Fibroblast of skin of back (primary cell): ENCODE results near the gene CPNE6.

Experiments
- DNase-seq: peaks from one replicate; pipeline ENCODE4 v3.0.0-alpha.2; 2013

Gene CPNE6

DNA sequence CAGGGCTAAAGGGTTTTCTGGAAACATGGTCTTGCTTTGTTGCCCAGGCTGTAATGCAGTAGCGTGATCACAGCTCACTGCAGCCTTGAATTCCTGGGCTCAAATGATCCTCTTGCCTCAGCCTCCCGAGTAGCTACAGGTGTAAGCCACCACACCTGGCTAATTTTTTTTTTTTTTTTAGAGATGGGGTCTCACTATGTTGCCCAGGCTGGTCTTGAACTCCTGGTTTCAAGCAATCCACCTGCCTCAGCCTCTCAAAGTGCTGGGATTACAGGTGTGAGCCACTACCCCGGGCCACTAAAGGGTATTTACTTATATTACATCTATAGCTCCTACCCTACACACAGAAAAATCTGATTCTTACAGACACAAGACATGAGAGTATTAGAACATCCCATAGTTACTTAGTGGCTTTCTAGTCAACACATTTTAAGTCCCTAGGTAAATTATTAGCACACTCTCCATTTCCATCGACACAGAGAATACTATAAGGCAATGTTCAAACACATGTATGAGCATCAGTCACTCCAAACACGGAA is 37.0 kb downstream of the CPNE6 start:
- no peak for DNase-seq

DNA sequence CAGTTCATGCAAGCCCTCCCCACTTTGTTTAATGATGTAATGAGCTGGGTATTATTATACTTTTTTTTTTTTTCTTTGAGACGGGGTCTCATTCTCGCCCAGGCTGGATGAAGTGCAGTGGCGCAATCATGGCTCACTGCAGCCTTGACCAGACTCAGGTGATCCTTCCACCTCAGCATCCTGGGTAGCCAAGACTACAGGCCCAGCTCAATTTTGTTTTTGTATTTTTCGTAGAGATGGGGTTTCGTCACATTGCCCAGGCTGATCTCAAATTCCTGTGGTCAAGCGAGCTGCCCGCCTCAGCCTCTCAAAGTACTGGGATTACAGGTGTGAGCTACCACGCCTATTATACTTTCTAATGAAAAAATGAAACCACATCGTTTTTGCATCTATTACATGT is 38.7 kb downstream of the CPNE6 start:
- no peak for DNase-seq

DNA sequence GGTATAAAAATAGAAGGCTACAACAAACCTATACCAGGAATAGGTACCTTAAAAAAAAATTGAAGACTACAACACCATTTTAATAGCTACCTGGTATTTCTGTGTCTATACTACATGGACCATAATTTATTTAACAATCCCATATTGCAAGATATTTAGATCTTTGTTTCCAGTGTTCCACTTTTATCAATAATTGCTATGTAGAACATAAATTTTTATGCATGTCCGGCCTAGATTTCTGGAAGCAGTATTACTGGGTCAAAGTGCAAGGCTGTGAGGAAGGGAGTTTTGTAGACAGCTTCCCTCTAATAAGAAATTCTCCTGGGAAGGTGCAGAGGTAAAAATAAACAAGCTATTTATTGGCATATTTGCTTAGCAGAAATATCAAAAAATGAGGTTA is 39.2 kb downstream of the CPNE6 start:
- DNase-seq: no peak

DNA sequence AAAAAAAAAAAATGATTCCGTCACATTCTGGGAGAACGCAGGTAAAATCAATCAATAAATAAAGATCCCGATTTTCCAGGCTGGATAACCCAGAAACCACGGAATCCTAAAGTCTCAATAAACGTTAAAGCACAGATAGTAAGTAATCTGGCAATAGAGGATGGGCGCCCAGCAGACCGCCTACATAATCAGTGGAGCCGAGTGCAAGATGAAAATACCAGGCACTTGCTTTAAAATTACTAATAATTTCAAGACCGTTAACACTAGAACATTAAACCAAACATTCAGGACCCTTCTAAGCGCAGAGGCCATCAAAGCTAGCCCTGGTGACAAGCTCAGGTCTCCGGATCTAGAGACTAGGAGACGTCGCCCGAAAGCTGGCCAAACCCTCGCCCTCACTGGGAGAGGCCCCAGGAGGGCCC is 42.0 kb downstream of the CPNE6 start:
- no peak for DNase-seq

- peak; percentile 94 for DNase-seq
These were observed 42.6 kb downstream of the CPNE6 start for GRCh38 chr14:24113801-24114531.

DNA sequence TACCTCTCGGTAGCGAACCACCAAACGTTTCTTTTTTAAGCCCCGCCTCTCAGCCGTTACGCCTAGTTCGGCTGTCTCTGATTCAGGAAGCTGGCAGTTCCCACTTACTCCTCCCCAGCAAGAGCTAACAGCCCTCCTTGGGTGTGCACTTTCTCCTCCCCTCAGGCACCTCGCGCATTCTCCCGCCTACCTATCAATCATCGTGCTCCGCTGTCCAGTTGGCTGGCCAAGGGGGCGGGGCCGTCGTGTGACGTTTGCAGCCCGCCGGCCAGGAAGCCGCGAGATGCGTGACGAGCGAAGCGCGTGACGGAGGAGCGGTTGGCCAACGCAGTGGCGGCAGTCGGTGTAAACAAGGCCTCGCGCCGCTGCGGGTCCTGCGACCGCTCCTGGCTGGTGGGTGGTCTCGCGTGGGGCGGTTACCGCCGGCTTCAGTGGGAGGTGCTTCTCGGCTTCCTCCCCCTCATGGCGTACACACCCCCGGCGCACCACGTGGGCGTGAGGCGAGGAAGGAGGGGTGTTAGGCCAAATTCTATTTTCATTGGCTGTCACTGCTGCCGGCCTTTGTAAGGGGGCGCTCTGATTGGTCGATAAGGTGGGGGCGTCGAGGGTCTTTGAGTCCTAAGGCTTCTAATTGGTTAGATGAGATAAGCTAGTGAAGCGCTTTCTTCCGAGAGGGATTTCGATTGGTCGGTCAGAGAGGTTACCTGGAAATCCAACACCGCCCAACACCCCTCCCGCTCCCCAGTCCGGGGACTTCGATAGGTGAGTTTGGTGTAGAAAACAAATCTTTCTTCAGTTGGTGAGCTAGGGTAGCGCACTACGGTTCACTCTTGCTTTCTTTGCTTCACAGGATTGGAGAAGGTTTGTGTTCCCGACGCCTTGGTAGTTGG is 43.4 kb downstream of the CPNE6 start, which contains the start of the genes DCAF11 and NRL:
DCAF11 (plus strand) TSS at position 246 of the 890 bp plus-strand sequence. CDS start 818 bp downstream, outside the sequence.
NRL (minus strand) TSS at position 418 of the 890 bp plus-strand sequence. CDS start 32,101 bp downstream, outside the sequence.
- DNase-seq: peak; percentile 100

- no peak for DNase-seq
These were observed 44.2 kb downstream of the CPNE6 start for GRCh38 chr14:24115422-24116127.

DNA sequence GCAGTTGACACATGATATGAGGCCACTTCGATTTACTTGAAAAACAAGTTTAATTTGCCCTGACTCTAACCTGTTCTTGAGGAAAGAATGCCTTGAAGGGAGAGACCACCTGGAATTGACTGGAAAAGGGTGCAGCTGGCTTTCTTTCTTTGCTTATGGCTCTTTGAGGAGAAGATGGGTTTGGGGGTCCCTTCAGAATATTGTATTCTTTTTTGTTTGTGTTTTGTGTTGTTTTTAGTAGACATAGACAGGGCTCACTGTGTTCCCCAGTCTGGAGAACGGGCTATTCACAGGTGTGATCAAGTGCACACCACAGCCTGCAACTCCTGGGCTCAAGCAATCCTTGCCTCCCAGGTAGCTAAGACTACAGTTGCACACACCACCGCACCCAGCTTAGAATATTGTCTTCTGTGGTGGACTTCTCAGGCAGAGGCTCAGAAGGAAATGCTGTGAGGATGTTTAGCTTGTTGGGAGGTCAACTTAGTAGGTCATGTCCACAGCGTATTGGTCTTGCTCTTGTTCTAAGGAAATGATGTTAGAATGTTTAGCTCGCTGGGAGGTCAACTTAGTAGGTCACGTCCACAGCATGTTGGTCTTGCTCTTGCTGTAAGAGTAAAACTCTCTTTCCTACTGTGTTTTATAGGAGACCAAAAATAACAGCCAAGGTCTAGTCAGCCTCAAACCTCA is 44.9 kb downstream of the CPNE6 start:
- DNase-seq: no peak

- DNase-seq: no peak
These were observed 45.8 kb downstream of the CPNE6 start for GRCh38 chr14:24117179-24117578.

GRCh38 chr14:24119691-24120090 is 48.3 kb downstream of the CPNE6 start:
- no peak for DNase-seq

DNA sequence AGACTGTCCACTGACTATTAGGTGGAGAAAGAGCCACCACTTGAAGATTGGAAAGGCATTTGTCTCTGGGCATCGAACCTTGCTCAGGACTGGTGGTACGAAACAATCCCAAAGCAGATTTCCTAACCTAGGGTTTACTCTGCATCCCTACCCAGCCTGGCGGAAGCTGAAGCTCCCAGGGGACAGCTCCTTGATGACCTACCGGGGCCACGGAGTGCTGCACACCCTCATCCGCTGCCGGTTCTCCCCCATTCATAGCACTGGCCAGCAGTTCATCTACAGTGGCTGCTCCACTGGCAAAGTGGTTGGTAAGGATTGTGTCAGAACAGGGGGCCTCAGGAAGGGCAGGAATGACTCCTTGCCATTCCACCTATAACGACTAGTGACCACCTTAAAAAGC is 49.8 kb downstream of the CPNE6 start:
- no peak for DNase-seq

GRCh38 chr14:24122416-24122815 is 51.1 kb downstream of the CPNE6 start:
- no peak for DNase-seq

GRCh38 chr14:24122898-24123297 is 51.5 kb downstream of the CPNE6 start:
- no peak for DNase-seq

- DNase-seq: no peak
These were observed 52.4 kb downstream of the CPNE6 start for GRCh38 chr14:24123424-24124417.

DNA sequence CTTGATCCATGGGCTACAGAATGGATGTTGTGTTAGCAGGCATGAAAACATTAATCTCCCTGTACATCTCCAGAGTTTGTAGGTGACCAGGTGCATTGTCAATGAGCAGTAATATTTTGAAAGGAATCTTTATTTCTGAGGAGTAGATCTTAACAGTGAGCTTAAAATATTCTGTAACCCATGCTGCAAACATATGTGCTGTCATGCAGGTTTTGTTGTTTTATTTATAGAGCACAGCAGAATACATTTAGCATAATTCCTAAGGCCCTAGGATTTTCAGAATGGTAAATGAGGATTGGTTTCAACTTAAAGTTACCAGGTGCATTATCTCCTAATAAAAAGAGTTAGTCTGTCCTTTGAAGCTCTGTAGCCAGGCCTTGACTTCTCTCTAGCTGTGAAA is 55.6 kb downstream of the CPNE6 start:
- no peak for DNase-seq

DNA sequence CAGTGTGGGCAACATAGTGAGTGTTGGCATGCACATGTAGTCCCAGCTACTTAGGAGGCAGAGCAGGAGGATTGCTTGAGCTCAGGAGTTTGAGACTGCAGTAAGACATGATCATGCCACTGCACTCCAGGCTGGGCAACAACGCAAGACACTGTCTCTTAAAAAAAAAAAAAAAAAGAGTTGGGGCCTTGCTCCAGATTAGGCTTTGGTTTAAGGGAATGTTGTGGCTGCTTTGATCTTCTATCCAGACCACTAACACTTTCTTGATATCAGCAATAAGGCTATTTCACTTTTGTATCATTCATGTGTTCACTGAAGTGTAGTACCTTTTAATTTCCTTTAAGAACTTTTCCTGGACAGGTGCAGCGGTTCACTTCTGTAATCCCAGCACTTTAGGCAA is 56.3 kb downstream of the CPNE6 start:
- DNase-seq: no peak
